Measurements from ENCODE around the gene LCN9.

The LCN9 gene

DNA sequence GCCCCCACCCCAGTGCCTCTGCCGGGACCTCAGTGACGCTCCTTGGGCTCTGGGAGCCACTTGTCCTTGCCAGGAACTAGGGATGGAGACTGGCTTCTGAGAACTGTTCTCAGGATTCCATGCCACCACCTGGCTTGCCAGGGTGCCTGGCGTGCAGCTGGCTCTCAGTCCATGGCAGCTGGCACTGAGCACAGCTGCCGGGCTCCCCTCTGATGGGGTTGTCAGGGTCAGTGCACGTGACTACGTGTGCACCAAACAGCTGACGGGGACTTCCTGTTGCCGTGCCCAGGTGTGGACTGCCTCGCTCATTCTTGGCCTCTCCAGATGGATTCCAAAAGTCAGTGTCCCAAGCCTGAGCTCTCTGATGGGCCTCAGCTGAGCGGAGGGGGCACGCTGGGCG is 48.3 kb downstream of the LCN9 start:
- H3K27me3 ChIP-seq (ENCODE audit: control insufficient read depth in 1 of 2, insufficient read depth in 2 of 2, low read length in 2 of 2) = peaks cover 30 to 31% of the 10 kb centered on the region in 2 donors
- H3K9me3 ChIP-seq (ENCODE audit: control insufficient read depth in 2 of 2, low read length in 2 of 2) = no peaks in the 10 kb centered on the region
- H3K36me3 ChIP-seq (ENCODE audit: control insufficient read depth in 2 of 2, insufficient read depth in 2 of 2, low read length in 2 of 2) = no peaks in the 10 kb centered on the region
- no peak overlapping the region for H3K27ac ChIP-seq (ENCODE audit: low read length)
- no peak overlapping the region for H3K4me3 ChIP-seq (ENCODE audit: low read length in 2 of 2)
- no peaks in the 10 kb centered on the region for H3K4me1 ChIP-seq (ENCODE audit: control insufficient read depth, insufficient read depth, low read length)
- no peak overlapping the region for H3K9ac ChIP-seq (ENCODE audit: low read length in 2 of 2)

DNA sequence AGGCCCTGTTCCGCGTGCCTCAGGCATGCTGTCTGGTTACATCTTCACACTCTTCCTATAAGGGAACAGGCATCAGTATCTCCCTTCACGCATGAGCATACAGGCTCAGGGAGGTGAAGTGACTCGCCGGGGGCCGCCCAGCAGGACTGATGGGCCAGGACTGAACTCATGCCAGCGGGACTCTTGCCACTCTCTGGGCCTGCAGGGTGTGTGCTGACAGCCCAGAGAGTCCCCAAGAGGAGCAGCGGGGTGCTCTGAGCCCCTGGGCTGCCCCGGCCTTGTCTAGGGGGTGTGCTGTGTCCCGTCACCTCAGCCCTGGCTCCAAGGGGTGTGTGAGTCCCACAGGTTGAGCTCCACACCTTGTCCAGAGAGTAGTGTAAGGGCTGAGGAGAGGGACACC is 48.8 kb downstream of the LCN9 start:
- Histone ChIP-seq H3K4me1 (ENCODE audit: control insufficient read depth, insufficient read depth, low read length) (no peaks in the 10 kb centered on the region), H3K9ac (ENCODE audit: low read length in 2 of 2) (no peak overlapping the region), H3K4me3 (ENCODE audit: low read length in 2 of 2) (no peak overlapping the region), H3K36me3 (ENCODE audit: control insufficient read depth in 2 of 2, insufficient read depth in 2 of 2, low read length in 2 of 2) (no peaks in the 10 kb centered on the region), H3K9me3 (ENCODE audit: control insufficient read depth in 2 of 2, low read length in 2 of 2) (no peaks in the 10 kb centered on the region), H3K27me3 (ENCODE audit: control insufficient read depth in 1 of 2, insufficient read depth in 2 of 2, low read length in 2 of 2) (peaks cover 33 to 35% of the 10 kb centered on the region in 2 donors), H3K27ac (ENCODE audit: low read length) (no peak overlapping the region)

DNA sequence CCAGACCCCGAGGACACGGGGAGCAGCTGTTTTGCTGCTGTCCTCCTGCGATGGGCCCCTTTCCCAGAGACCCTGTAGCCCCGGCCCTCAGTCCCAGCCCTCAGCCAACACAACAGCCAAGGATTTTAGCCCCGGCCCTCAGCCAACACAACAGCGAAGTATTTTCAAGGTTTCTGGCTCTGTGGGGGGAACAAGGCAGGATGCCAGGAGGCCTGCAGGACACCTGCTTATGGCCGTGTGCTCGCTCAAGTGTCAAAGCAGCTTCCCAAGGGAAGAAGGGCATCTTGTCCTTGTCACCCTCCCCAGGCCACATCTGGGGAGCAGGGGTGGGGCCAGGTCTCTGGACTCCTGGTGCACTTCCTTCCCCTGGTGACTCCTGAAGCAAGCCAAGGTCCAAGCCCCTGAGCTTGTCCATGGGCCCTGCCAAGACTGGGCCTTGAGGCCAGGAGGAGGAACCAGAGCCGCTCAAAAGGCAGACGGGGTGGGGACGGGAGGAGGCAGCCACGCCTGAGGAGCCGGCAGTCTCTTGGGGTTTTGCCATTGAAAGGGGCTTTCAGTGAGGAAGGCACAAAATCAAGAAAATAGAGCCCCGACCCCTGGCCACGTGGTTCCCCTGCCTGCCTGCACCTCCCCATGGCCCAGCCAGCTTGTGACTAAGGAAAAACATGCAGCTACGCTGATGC is 49.6 kb downstream of the LCN9 start:
- peaks cover 32 to 40% of the 10 kb centered on the region in 2 donors for H3K27me3 ChIP-seq (ENCODE audit: control insufficient read depth in 1 of 2, insufficient read depth in 2 of 2, low read length in 2 of 2)

DNA sequence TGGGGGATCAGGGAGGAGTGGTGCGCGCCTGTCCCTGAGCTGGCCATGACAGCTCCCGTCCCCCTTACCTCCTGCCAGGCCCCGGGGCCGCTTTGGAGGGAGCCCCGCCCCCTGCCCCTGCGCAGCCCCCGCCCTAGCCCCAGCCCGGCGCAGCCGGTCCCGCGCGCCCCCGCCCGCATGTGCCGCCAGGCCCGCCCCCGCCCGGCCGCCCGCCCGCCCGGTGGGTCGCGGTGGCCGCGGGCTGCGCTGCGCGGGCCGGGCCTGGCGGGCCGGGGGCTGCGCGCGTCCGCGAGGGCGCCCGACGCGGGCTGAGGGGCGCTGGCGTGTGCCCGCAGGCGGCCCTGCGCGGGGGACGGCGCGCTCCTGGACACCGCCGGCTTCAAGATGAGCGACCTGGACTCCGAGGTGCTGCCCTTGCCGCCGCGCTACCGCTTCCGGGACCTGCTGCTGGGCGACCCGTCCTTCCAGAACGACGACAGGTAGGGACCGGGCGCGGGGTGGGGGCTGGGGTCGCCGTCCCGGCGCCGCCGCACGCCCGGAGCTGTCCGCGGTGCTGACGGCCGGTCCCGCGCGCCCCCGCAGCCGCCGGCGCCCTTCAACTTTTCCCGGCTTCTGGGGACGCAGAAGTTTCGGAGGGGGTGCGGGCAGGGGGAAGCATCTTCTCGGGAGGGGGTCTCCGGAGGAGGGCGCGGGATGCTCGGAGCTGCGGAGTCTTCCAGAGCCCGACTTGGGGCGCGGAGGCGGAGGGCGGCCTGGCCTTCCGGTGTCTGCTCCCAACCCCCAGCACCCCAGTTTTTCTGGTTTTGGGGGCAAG is 51.3 kb downstream of the LCN9 start:
- Histone ChIP-seq H3K27me3 (ENCODE audit: control insufficient read depth in 1 of 2, insufficient read depth in 2 of 2, low read length in 2 of 2) (peaks cover 41 to 42% of the 10 kb centered on the region in 2 donors), H3K9ac (ENCODE audit: low read length in 2 of 2) (no peak overlapping the region), H3K4me3 (ENCODE audit: low read length in 2 of 2) (no peak overlapping the region), H3K4me1 (ENCODE audit: control insufficient read depth, insufficient read depth, low read length) (no peaks in the 10 kb centered on the region), H3K36me3 (ENCODE audit: control insufficient read depth in 2 of 2, insufficient read depth in 2 of 2, low read length in 2 of 2) (no peaks in the 10 kb centered on the region), H3K27ac (ENCODE audit: low read length) (no peak overlapping the region), H3K9me3 (ENCODE audit: control insufficient read depth in 2 of 2, low read length in 2 of 2) (no peaks in the 10 kb centered on the region)

More for the DNA sequence above, 49.6 kb downstream of the LCN9 start:
- Histone ChIP-seq H3K27ac (ENCODE audit: low read length) (no peak overlapping the region), H3K4me1 (ENCODE audit: control insufficient read depth, insufficient read depth, low read length) (no peaks in the 10 kb centered on the region), H3K36me3 (ENCODE audit: control insufficient read depth in 2 of 2, insufficient read depth in 2 of 2, low read length in 2 of 2) (no peaks in the 10 kb centered on the region), H3K9me3 (ENCODE audit: control insufficient read depth in 2 of 2, low read length in 2 of 2) (no peaks in the 10 kb centered on the region), H3K9ac (ENCODE audit: low read length in 2 of 2) (no peak overlapping the region), H3K4me3 (ENCODE audit: low read length in 2 of 2) (no peak overlapping the region)

DNA sequence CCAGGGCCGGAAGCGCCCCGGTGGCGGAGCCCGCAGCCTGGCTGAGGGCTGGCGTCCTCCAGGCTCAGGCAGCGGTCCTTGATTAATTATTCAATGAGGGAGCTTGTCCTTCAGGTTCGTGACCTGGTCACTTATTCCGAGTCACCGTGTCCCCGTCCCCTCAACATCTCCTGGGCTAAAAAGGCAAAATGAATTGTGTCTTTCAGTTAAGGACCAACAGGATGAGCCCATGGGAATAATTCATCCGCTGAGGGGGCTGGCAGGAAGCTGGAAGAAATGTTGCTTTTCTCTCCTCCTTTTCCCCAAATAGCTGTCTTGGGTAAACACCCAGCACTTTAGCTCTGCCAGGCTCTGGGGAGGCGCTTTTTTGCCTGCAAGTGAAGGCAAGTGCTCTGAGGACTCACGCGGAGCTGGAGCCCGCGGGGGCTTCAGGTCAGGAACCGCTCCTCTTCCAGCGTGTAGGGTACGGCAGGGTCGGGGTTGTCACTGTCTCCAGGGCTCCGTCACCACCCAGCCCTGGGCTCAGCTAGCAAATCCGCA is 52.0 kb downstream of the LCN9 start:
- no peak overlapping the region for H3K9ac ChIP-seq (ENCODE audit: low read length in 2 of 2)
- no peak overlapping the region for H3K4me3 ChIP-seq (ENCODE audit: low read length in 2 of 2)
- H3K4me1 ChIP-seq (ENCODE audit: control insufficient read depth, insufficient read depth, low read length) = no peaks in the 10 kb centered on the region

DNA sequence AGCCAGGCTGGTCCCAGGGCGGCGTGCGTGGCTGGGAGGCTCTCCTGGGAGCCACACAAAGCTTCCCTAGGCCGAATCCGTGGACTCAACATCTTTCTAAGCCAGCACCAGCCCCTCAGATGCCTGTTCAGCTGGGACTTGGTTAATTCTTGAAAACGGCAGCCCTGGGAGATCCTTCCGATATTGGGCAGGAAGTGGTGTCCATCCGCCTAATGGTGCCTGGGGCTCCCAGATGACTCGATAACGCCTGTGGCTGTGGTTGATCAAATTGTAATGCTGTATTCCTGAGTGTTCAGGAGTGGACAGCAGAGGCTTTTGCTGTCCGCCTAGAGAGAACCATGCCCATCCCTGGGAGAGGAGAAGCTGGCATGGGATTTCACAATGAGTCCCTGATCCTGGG is 52.9 kb downstream of the LCN9 start:
- Histone ChIP-seq H3K9ac (ENCODE audit: low read length in 2 of 2) (no peak overlapping the region), H3K27ac (ENCODE audit: low read length) (no peak overlapping the region), H3K4me1 (ENCODE audit: control insufficient read depth, insufficient read depth, low read length) (no peaks in the 10 kb centered on the region), H3K9me3 (ENCODE audit: control insufficient read depth in 2 of 2, low read length in 2 of 2) (no peaks in the 10 kb centered on the region), H3K36me3 (ENCODE audit: control insufficient read depth in 2 of 2, insufficient read depth in 2 of 2, low read length in 2 of 2) (no peaks in the 10 kb centered on the region), H3K27me3 (ENCODE audit: control insufficient read depth in 1 of 2, insufficient read depth in 2 of 2, low read length in 2 of 2) (peaks cover 44 to 48% of the 10 kb centered on the region in 2 donors), H3K4me3 (ENCODE audit: low read length in 2 of 2) (no peak overlapping the region)

More for the DNA sequence above, 52.0 kb downstream of the LCN9 start:
- no peaks in the 10 kb centered on the region for H3K9me3 ChIP-seq (ENCODE audit: control insufficient read depth in 2 of 2, low read length in 2 of 2)
- peaks cover 41 to 42% of the 10 kb centered on the region in 2 donors for H3K27me3 ChIP-seq (ENCODE audit: control insufficient read depth in 1 of 2, insufficient read depth in 2 of 2, low read length in 2 of 2)
- no peaks in the 10 kb centered on the region for H3K36me3 ChIP-seq (ENCODE audit: control insufficient read depth in 2 of 2, insufficient read depth in 2 of 2, low read length in 2 of 2)
- no peak overlapping the region for H3K27ac ChIP-seq (ENCODE audit: low read length)
